Urinary bladder (tissue), 4 donors: ENCODE results near the gene SLC35E1. TPM values are rescaled to one million over a fixed set of nuclear protein-coding genes. Genes with fewer than 3 reads are reported as not detected.

Experiments
- DNase-seq: peaks from one replicate; pipeline ENCODE4 v3.0.0-alpha.2; 2015; ENCODE audit errors: extremely low spot score
- H3K27ac ChIP-seq: one replicate; pipeline ENCODE4 v1.5.1; 2013; ENCODE audit warnings: low read depth, mild to moderate bottlenecking, moderate library complexity
- H3K36me3 ChIP-seq: one replicate; pipeline ENCODE4 v1.6.1; 2013; ENCODE audit warnings: mild to moderate bottlenecking, moderate library complexity; ENCODE audit not compliant: insufficient read depth
- H3K4me1 ChIP-seq: one replicate; pipeline ENCODE4 v1.6.1; 2013; ENCODE audit warnings: mild to moderate bottlenecking, moderate library complexity; ENCODE audit not compliant: insufficient read depth
- H3K4me3 ChIP-seq: one replicate; pipeline ENCODE4 v1.5.1; 2013; ENCODE audit warnings: low read depth, low read length
- WGBS: extraction: QIAGEN DNeasy Blood & Tissue Kit; methylation state at CpG from one replicate; pipeline ENCODE4 v1.1.7; 2013; 5-methylcytosine and 5-hydroxymethylcytosine counted together
- polyA plus RNA-seq: library from polyadenylated mRNA; stranded (reverse); fragments of 200-250 nt; gene quantifications from one replicate; pipeline ENCODE4 v1.2.3, GENCODE V29; 2013
- total RNA-seq: library from RNA; depleted of rRNA; stranded (reverse); fragments of >200 nt; gene quantifications from one replicate; pipeline ENCODE4 v1.2.3, GENCODE V29; 2014
- donor health status: healthy with polysubstance abuse.
- donor health status: healthy.

SLC35E1 gene
- total and polyA plus RNA-seq, 2 donors: 18.9 to 22.8 TPM

GRCh38 chr19:16542045-16542909 lies 29.9 kb downstream of the SLC35E1 start, which contains the start of gene CHERP:
TSS of gene CHERP (minus strand) at chr19:16542437. CDS start at chr19:16542378, 59 bp downstream.
- Histone ChIP-seq H3K4me1 (no peaks in the 10 kb centered on the region), H3K27ac (peak within 1 kb of the TSS; percentile 79), H3K36me3 (no peaks in the 10 kb centered on the region), H3K4me3 (peak within 1 kb of the TSS; percentile 91)
- DNase-seq: peak; percentile 79
- WGBS: under 1% methylated on average over 108 of the region's 108 CpGs

- DNase-seq: no peak
- peak overlapping the region; percentile 91 for H3K4me3 ChIP-seq
- no peaks in the 10 kb centered on the region for H3K36me3 ChIP-seq
- H3K4me1 ChIP-seq: no peaks in the 10 kb centered on the region
- WGBS: 1% methylated on average over 29 of the region's 29 CpGs
- no peak overlapping the region for H3K27ac ChIP-seq
Observed at GRCh38 chr19:16541526-16542044, 30.6 kb downstream of the SLC35E1 start.

- H3K27ac ChIP-seq: no peak overlapping the region
- WGBS: 86% methylated on average over 12 of the region's 12 CpGs
- DNase-seq: no peak
- no peaks in the 10 kb centered on the region for H3K4me1 ChIP-seq
- H3K36me3 ChIP-seq: no peaks in the 10 kb centered on the region
- peak overlapping the region; percentile 91 for H3K4me3 ChIP-seq
Observed at GRCh38 chr19:16540948-16541347, 31.3 kb downstream of the SLC35E1 start.

- no peaks in the 10 kb centered on the region for H3K4me1 ChIP-seq
- no peak for DNase-seq
- no peak overlapping the region for H3K4me3 ChIP-seq
- 91% methylated on average over 13 of the region's 13 CpGs for WGBS
- no peak overlapping the region for H3K27ac ChIP-seq
- peaks cover 5% of the 10 kb centered on the region for H3K36me3 ChIP-seq
Observed at GRCh38 chr19:16537111-16537510, 35.1 kb downstream of the SLC35E1 start.

- H3K27ac ChIP-seq: no peak overlapping the region
- peaks cover 14% of the 10 kb centered on the region for H3K36me3 ChIP-seq
- 94% methylated on average over 9 of the region's 9 CpGs for WGBS
- no peaks in the 10 kb centered on the region for H3K4me1 ChIP-seq
- H3K4me3 ChIP-seq: no peak overlapping the region
- DNase-seq: no peak
Observed at GRCh38 chr19:16536130-16536529, 36.1 kb downstream of the SLC35E1 start.

- H3K4me1 ChIP-seq: no peaks in the 10 kb centered on the region
- H3K36me3 ChIP-seq: peaks cover 21% of the 10 kb centered on the region
- H3K4me3 ChIP-seq: no peak overlapping the region
- H3K27ac ChIP-seq: no peak overlapping the region
- no peak for DNase-seq
- 95% methylated on average over 18 of the region's 18 CpGs for WGBS
Observed at GRCh38 chr19:16535381-16535780, 36.8 kb downstream of the SLC35E1 start.

- Histone ChIP-seq H3K36me3 (peaks cover 22% of the 10 kb centered on the region), H3K4me3 (no peak overlapping the region), H3K4me1 (no peaks in the 10 kb centered on the region), H3K27ac (no peak overlapping the region)
- no peak for DNase-seq
- 88% methylated on average over 47 of the region's 47 CpGs for WGBS
Observed at GRCh38 chr19:16532440-16533234, 39.6 kb downstream of the SLC35E1 start.

- H3K4me3 ChIP-seq: no peak overlapping the region
- peaks cover 22% of the 10 kb centered on the region for H3K36me3 ChIP-seq
- WGBS: 96% methylated on average over 12 of the region's 12 CpGs
- no peak overlapping the region for H3K27ac ChIP-seq
- no peaks in the 10 kb centered on the region for H3K4me1 ChIP-seq
- no peak for DNase-seq
Observed at GRCh38 chr19:16531380-16531669, 40.9 kb downstream of the SLC35E1 start.

- no peaks in the 10 kb centered on the region for H3K4me1 ChIP-seq
- no peak for DNase-seq
- 95% methylated on average over 43 of the region's 43 CpGs for WGBS
- no peak overlapping the region for H3K4me3 ChIP-seq
- no peak overlapping the region for H3K27ac ChIP-seq
- H3K36me3 ChIP-seq: peaks cover 24% of the 10 kb centered on the region
Observed at GRCh38 chr19:16530540-16531379, 41.5 kb downstream of the SLC35E1 start.

GRCh38 chr19:16529466-16530144 lies 42.6 kb downstream of the SLC35E1 start:
- Histone ChIP-seq H3K4me3 (no peak overlapping the region), H3K36me3 (peaks cover 30% of the 10 kb centered on the region), H3K4me1 (no peaks in the 10 kb centered on the region), H3K27ac (no peak overlapping the region)
- WGBS: 87% methylated on average over 25 of the region's 25 CpGs
- DNase-seq: no peak

- Histone ChIP-seq H3K36me3 (peaks cover 29% of the 10 kb centered on the region), H3K27ac (no peak overlapping the region), H3K4me3 (no peak overlapping the region), H3K4me1 (no peaks in the 10 kb centered on the region)
- 93% methylated on average over 12 of the region's 12 CpGs for WGBS
- DNase-seq: no peak
Observed at GRCh38 chr19:16527971-16528521, 44.2 kb downstream of the SLC35E1 start.

GRCh38 chr19:16527334-16527935 lies 44.8 kb downstream of the SLC35E1 start:
- H3K4me3 ChIP-seq: no peak overlapping the region
- peaks cover 26% of the 10 kb centered on the region for H3K36me3 ChIP-seq

More at GRCh38 chr19:16527334-16527935, 44.8 kb downstream of the SLC35E1 start:
- Histone ChIP-seq H3K4me1 (no peaks in the 10 kb centered on the region), H3K27ac (no peak overlapping the region)
- no peak for DNase-seq
- 82% methylated on average over 14 of the region's 14 CpGs for WGBS
